GM19099 (cell line): ENCODE results near the gene POGLUT3.

Experiments
- POLR2A ChIP-seq: IDR thresholded peaks from 3 replicates; pipeline ENCODE4 v1.6.1; 2011; ENCODE audit warnings: low read depth; ENCODE audit not compliant: insufficient read length; ENCODE audit errors: extremely low read depth

The POGLUT3 gene

GRCh38 chr11:108468478-108468864, 29.7 kb downstream of the POGLUT3 start:
- TF ChIP-seq POLR2A = no peak

- TF ChIP-seq POLR2A = peak; percentile 95
Measured at GRCh38 chr11:108467091-108467823, 30.9 kb downstream of the POGLUT3 start, which contains the start of gene C11orf65. TSS of gene C11orf65 (minus strand) at chr11:108467529. CDS start at chr11:108461559, 5,970 bp downstream.

GRCh38 chr11:108466405-108466804, 31.8 kb downstream of the POGLUT3 start:
- no peak for TF ChIP-seq POLR2A

- no peak for TF ChIP-seq POLR2A
Measured at GRCh38 chr11:108453207-108453835, 44.9 kb downstream of the POGLUT3 start.
